Esophagus squamous epithelium (tissue), 4 donors: ENCODE data around the gene JAZF1.

Experiments used
- CTCF ChIP-seq, 6 experiments: fragments of 450-650 bp in 4 of 6; fragments of 200-600 bp in 2 of 6; sonication (generic) in 2 of 6; IDR thresholded peaks; one replicate each; pipeline ENCODE4 v1.5.1; 2016 to 2019; ENCODE audit warnings: antibody characterized with exemption in 6 of 6, mild to moderate bottlenecking in 4 of 6, moderate library complexity in 4 of 6
- POLR2A ChIP-seq, 4 donors: fragments of 450-650 bp; IDR thresholded peaks; one replicate each; pipeline ENCODE4 v1.6.1; 2017; ENCODE audit warnings: antibody characterized with exemption in 4 of 4, mild to moderate bottlenecking in 4 of 4, moderate library complexity in 3 of 4

GRCh38 chr7:27876756-27877155, 303.8 kb downstream of the JAZF1 start:
- TF ChIP-seq CTCF (IDR thresholded peaks at IDR 0.05) = no peak
- no peak for TF ChIP-seq POLR2A (IDR thresholded peaks at IDR 0.05)
